Tibial nerve (tissue), 3 donors: ENCODE data around the gene PGD.

Experiments used
- CTCF ChIP-seq, 5 experiments: fragments of 200-600 bp in 3 of 5; fragments of 450-650 bp in 2 of 5; sonication (generic) in 3 of 5; IDR thresholded peaks; one replicate each; pipeline ENCODE4 v1.5.1; 2016 to 2019; ENCODE audit warnings: antibody characterized with exemption in 5 of 5, mild to moderate bottlenecking in 3 of 5, moderate library complexity in 2 of 5
- POLR2A ChIP-seq, 2 donors: fragments of 450-650 bp; IDR thresholded peaks; one replicate each; pipeline ENCODE4 v1.6.1; 2017; ENCODE audit warnings: antibody characterized with exemption in 2 of 2, mild to moderate bottlenecking in 2 of 2, moderate library complexity in 2 of 2

- TF ChIP-seq CTCF (IDR thresholded peaks at IDR 0.05) (no peak), POLR2A (IDR thresholded peaks at IDR 0.05) (no peak)
These were observed 25.8 kb downstream of the PGD start for GRCh38 chr1:10424651-10425050.
